Panc1 (cell line): ENCODE results near the gene TNIK.

Experiments
- CTCF ChIP-seq: fragments of 450-650 bp; IDR thresholded peaks from 2 replicates; pipeline ENCODE4 v1.5.1; 2017; ENCODE audit warnings: mild to moderate bottlenecking
- REST ChIP-seq, 2 experiments: IDR thresholded peaks; 2 replicates each; pipeline ENCODE4 v1.6.1; 2011 to 2012; ENCODE audit warnings: low read depth in 2 of 2, control low read depth in 1 of 2, low read length in 1 of 2, mild to moderate bottlenecking in 1 of 2, moderate library complexity in 1 of 2; ENCODE audit not compliant: insufficient read depth in 1 of 2
- TCF7L2 ChIP-seq: IDR thresholded peaks from 2 replicates; pipeline ENCODE4 v1.6.1; 2011; ENCODE audit warnings: mild to moderate bottlenecking, low read depth, low read length, inconsistent platforms

- no peak for TF ChIP-seq CTCF
- TF ChIP-seq REST (IDR thresholded peaks at IDR 0.05; ENCODE audit: insufficient read depth in 1 of 2, low read depth in 2 of 2, low read length in 1 of 2) = no peak
- no peak for TF ChIP-seq TCF7L2
These were observed 322.2 kb downstream of the TNIK start for GRCh38 chr3:171138027-171138426.
